ENCODE measurements around the gene TARS3. TPM values are rescaled to one million over a fixed set of nuclear protein-coding genes. Genes with fewer than 3 reads are reported as not detected.

Gene TARS3
- total and polyA plus RNA-seq, 8 donors: 4.4 to 9.3 (median 7.4) TPM

- H3K27me3 ChIP-seq: no peaks in the 10 kb centered on the region
Measured at GRCh38 chr15:101654171-101654570, 70.1 kb downstream of the TARS3 start.

GRCh38 chr15:101652786-101653430 lies 71.4 kb downstream of the TARS3 start:
- peak in 3 of 6 donors; percentile 39 to 69 (median 40) for DNase-seq

More at GRCh38 chr15:101654171-101654570, 70.1 kb downstream of the TARS3 start:
- Histone ChIP-seq H3K9me3 (no peaks in the 10 kb centered on the region), H3K36me3 (no peaks in the 10 kb centered on the region), H3K27ac (no peak overlapping the region), H3K4me1 (peaks cover 11 to 25% (median 15%) of the 10 kb centered on the region in 3 donors), H3K4me3 (no peak overlapping the region)
- no peak for DNase-seq
- 71 to 76% methylated on average over 8 of the region's 8 CpGs for WGBS, 2 donors
- intact Hi-C loops (cut with DNase I): no loop called here
- FAIRE-seq: no peak
- TF ChIP-seq CTCF (IDR thresholded peaks at IDR 0.05): no peak
- no peak for ATAC-seq

GRCh38 chr15:101652098-101652785 lies 72.0 kb downstream of the TARS3 start, which contains the start of gene TM2D3:
Gene TM2D3, minus strand, starts transcription at chr15:101652381. Its CDS starts 20 bp downstream, at chr15:101652361.
- H3K36me3 ChIP-seq: peaks cover 0 to 4% (median 0%) of the 10 kb centered on the region in 3 donors
- intact Hi-C loops (cut with DNase I): no loop called here
- H3K4me1 ChIP-seq: peaks cover 11 to 25% (median 15%) of the 10 kb centered on the region in 3 donors
- peak within 1 kb of the TSS; percentile 86 to 96 (median 91) for H3K27ac ChIP-seq
- H3K4me3 ChIP-seq: peak within 1 kb of the TSS; percentile 84 to 96 (median 90)
- TF ChIP-seq CTCF (IDR thresholded peaks at IDR 0.05): peak; percentile 70 to 84 (median 77)
- 0% methylated on average over 60 to 75 of the region's 75 CpGs for WGBS, 2 donors
- DNase-seq: peak; percentile 87 to 99 (median 93)
- peak; percentile 97 to 98 (median 98) for ATAC-seq
- H3K27me3 ChIP-seq: no peaks in the 10 kb centered on the region
- no peak for FAIRE-seq
- no peaks in the 10 kb centered on the region for H3K9me3 ChIP-seq

More at GRCh38 chr15:101652786-101653430, 71.4 kb downstream of the TARS3 start:
- Histone ChIP-seq H3K27me3 (no peaks in the 10 kb centered on the region), H3K9me3 (no peaks in the 10 kb centered on the region), H3K36me3 (peaks cover 0 to 4% (median 0%) of the 10 kb centered on the region in 3 donors), H3K4me1 (peaks cover 11 to 25% (median 15%) of the 10 kb centered on the region in 3 donors), H3K4me3 (peak overlapping the region; percentile 84 to 96 (median 90)), H3K27ac (peak overlapping the region; percentile 86 to 96 (median 91))
- intact Hi-C loops (cut with DNase I): no loop called here
- no peak for TF ChIP-seq CTCF (IDR thresholded peaks at IDR 0.05)
- no peak for FAIRE-seq
- ATAC-seq: peak; percentile 28 to 67 (median 48)
- WGBS, 2 donors: 26 to 28% methylated on average over 42 of the region's 42 CpGs

GRCh38 chr15:101651554-101652097 lies 72.6 kb downstream of the TARS3 start:
- ATAC-seq (peak; percentile 2 to 69 (median 62)), DNase-seq (peak in 1 of 6 donors; percentile 45), FAIRE-seq (no peak)
- intact Hi-C loops (cut with DNase I): no loop called here
- WGBS, 2 donors: 0 to 1% methylated on average over 17 to 32 of the region's 32 CpGs
- Histone ChIP-seq H3K9me3 (no peaks in the 10 kb centered on the region), H3K4me1 (peaks cover 11 to 25% (median 15%) of the 10 kb centered on the region in 3 donors), H3K36me3 (peaks cover 0 to 4% (median 0%) of the 10 kb centered on the region in 3 donors), H3K4me3 (peak overlapping the region; percentile 84 to 96 (median 90)), H3K27me3 (no peaks in the 10 kb centered on the region), H3K27ac (peak overlapping the region; percentile 86 to 96 (median 91))
- no peak for TF ChIP-seq CTCF (IDR thresholded peaks at IDR 0.05)

All from pancreas (tissue), 10 donors.